Measurements from ENCODE around the gene MTOR. TPM values are rescaled to one million over a fixed set of nuclear protein-coding genes. Genes with fewer than 3 reads are reported as not detected.
A peak's percentile ranks its signal among the peaks of the same experiment; 100 is the strongest.

MTOR gene
- total RNA-seq, 6 experiments from 2014 or later: 25.1 to 35.3 (median 32.4) TPM

DNA sequence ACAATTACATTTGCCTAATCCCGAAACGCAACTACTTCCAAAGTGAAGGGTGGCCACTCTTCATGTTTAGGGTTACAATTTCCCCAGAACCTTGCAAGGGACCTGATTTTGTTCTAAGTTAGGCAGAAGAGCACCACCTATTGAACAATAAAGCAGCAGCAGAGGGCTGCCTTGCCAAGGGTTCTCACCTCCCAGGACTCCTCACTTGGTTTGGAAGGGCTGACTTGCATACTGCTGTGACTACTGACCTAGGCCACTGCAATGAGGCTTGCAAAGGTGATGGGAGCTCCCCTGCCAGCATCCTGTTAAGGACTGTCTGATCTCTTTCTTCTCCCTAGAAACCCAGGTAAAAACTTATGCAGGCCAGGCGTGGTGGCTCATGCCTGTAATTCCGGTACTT is 14.2 kb downstream of the MTOR start:
- Histone ChIP-seq H3K9me3 (no peaks in the 10 kb centered on the region), H3K27me3 (no peaks in the 10 kb centered on the region), H3K27ac (no peak overlapping the region), H3K4me3 (no peak overlapping the region), H3K4me1 (peaks cover 0 to 10% (median 0%) of the 10 kb centered on the region in 4 donors), H3K36me3 (peaks cover 0 to 41% (median 13%) of the 10 kb centered on the region in 4 donors)
- no peak for TF ChIP-seq POLR2A (IDR thresholded peaks at IDR 0.05)
- TF ChIP-seq, protein P1, sequence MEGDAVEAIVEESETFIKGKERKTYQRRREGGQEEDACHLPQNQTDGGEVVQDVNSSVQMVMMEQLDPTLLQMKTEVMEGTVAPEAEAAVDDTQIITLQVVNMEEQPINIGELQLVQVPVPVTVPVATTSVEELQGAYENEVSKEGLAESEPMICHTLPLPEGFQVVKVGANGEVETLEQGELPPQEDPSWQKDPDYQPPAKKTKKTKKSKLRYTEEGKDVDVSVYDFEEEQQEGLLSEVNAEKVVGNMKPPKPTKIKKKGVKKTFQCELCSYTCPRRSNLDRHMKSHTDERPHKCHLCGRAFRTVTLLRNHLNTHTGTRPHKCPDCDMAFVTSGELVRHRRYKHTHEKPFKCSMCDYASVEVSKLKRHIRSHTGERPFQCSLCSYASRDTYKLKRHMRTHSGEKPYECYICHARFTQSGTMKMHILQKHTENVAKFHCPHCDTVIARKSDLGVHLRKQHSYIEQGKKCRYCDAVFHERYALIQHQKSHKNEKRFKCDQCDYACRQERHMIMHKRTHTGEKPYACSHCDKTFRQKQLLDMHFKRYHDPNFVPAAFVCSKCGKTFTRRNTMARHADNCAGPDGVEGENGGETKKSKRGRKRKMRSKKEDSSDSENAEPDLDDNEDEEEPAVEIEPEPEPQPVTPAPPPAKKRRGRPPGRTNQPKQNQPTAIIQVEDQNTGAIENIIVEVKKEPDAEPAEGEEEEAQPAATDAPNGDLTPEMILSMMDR (IDR thresholded peaks at IDR 0.05): peak in 1 of 4 donors; percentile 12
- DNase-seq (no peak), ATAC-seq (peak in 2 of 4 donors; percentile 22 to 41)
- 92% methylated on average over 4 of the region's 4 CpGs for WGBS (ENCODE audit: insufficient coverage, low coverage, low lambda C conversion rate, missing lambda C conversion rate)
- intact Hi-C loops (cut with DNase I): loop anchor here (10.0 kb wide), 2 partner anchors 117 to 397 kb away; no protein-coding TSS in a partner anchor

DNA sequence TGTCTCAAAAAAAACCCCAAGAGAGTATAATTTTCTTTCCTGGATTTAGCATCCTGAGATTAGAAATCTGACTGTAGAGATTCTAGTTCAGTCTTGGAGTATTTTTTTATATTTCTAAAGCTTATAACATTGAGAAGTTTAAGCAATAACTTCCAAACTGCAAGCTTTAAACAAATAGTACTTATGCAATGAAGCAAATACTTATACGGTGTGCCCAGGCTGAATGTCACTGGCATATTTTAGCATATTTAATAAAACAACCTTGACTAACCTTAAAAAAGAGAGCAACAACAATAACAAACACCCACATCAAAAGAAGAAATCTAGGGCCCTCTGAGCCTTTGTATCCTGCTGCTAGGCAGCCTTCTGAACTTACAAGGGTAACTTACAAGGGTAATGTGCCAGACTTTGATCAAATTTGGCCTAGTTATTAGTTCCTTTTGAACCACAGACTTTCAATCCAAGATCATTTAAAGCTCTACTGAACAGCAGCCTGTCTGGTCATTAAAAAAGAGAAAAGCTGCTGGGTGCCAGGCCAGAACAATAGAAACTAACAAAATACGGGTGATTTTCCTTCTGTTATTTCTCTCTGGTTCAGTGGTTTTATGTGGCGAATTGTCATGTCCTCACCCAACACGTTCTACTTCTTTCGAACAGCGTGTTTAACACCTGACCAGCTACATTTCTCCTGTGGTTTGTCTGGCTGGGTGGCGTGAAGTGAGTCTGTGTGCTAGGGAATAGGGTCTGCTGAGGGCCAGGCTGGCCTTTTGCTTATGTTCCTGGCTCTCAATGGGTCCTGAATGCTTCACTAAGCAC is 16.2 kb downstream of the MTOR start:
- H3K27ac ChIP-seq: peak overlapping the region in 1 of 3 donors; percentile 18
- ATAC-seq: peak in 3 of 4 donors; percentile 19 to 72 (median 40)

GRCh38 chr1:11245248-11245647 is 17.1 kb downstream of the MTOR start:
- Histone ChIP-seq H3K36me3 (peaks cover 0 to 45% (median 16%) of the 10 kb centered on the region in 4 donors), H3K4me3 (no peak overlapping the region), H3K9me3 (no peaks in the 10 kb centered on the region), H3K4me1 (peaks cover 0 to 10% (median 0%) of the 10 kb centered on the region in 4 donors), H3K27ac (peak overlapping the region in 1 of 3 donors; percentile 18), H3K27me3 (no peaks in the 10 kb centered on the region)
- WGBS (ENCODE audit: insufficient coverage, low coverage, low lambda C conversion rate, missing lambda C conversion rate): 92% methylated on average over 3 of the region's 3 CpGs
- DNase-seq (no peak), ATAC-seq (no peak)
- no peak for TF ChIP-seq POLR2A (IDR thresholded peaks at IDR 0.05)
- TF ChIP-seq, protein P1 (IDR thresholded peaks at IDR 0.05): no peak
- intact Hi-C loops (cut with DNase I): loop anchor here (10.0 kb wide), 2 partner anchors 120 to 400 kb away; no protein-coding TSS in a partner anchor

More for the DNA sequence above, 16.2 kb downstream of the MTOR start:
- H3K4me3 ChIP-seq: no peak overlapping the region
- no peaks in the 10 kb centered on the region for H3K27me3 ChIP-seq
- intact Hi-C loops (cut with DNase I): loop anchor here (10.0 kb wide), 2 partner anchors 119 to 399 kb away; no protein-coding TSS in a partner anchor
- peaks cover 0 to 38% (median 11%) of the 10 kb centered on the region in 4 donors for H3K36me3 ChIP-seq
- no peak for DNase-seq
- peaks cover 0 to 10% (median 0%) of the 10 kb centered on the region in 4 donors for H3K4me1 ChIP-seq
- 67% methylated on average over 6 of the region's 7 CpGs for WGBS (ENCODE audit: insufficient coverage, low coverage, low lambda C conversion rate, missing lambda C conversion rate)
- TF ChIP-seq POLR2A (IDR thresholded peaks at IDR 0.05): no peak
- TF ChIP-seq, protein P1 (IDR thresholded peaks at IDR 0.05): no peak
- H3K9me3 ChIP-seq: no peaks in the 10 kb centered on the region

DNA sequence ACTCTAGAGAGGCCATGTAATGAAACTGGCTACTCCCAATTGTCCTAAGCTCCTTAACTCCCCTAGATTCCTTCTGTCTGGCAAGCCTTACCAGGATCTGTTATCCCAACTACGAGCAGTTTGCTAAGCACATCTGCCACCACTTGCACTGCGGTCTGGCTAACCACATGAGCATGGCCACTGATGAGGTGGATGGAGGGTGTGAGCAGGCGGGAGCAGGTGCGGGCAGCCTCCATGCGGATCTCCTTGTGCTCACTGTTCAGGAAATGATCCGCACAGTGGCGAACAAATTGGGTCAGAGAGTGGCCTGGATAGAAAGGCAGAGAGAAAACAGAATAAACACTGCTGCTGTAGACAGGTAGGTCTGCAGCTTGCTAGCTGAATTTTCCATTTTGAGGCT is 24.0 kb downstream of the MTOR start:
- H3K36me3 ChIP-seq: peaks cover 0 to 76% (median 27%) of the 10 kb centered on the region in 4 donors
- intact Hi-C loops (cut with DNase I): no loop called here
- no peaks in the 10 kb centered on the region for H3K27me3 ChIP-seq
- H3K9me3 ChIP-seq: no peaks in the 10 kb centered on the region
- no peak for TF ChIP-seq POLR2A (IDR thresholded peaks at IDR 0.05)
- TF ChIP-seq, protein P1 (IDR thresholded peaks at IDR 0.05): no peak
- WGBS (ENCODE audit: insufficient coverage, low coverage, low lambda C conversion rate, missing lambda C conversion rate): 92% methylated on average over 6 of the region's 7 CpGs
- ATAC-seq (no peak), DNase-seq (no peak)
- H3K4me3 ChIP-seq: no peak overlapping the region
- H3K27ac ChIP-seq: no peak overlapping the region
- H3K4me1 ChIP-seq: peaks cover 0 to 10% (median 0%) of the 10 kb centered on the region in 4 donors

Measured in right lobe of liver (tissue), 6 donors.